SK-N-MC (cell line): Measurements from ENCODE around the gene EFCAB8.

Source experiments
- EZH2 ChIP-seq: fragments of 200-600 bp; sonication (generic); IDR thresholded peaks from one replicate; pipeline ENCODE4 v1.6.1; 2017; ENCODE audit warnings: antibody characterized with exemption
- FOXP2 ChIP-seq: optimal IDR thresholded peaks from 2 replicates; pipeline ENCODE3; 2011; ENCODE audit warnings: mild to moderate bottlenecking, moderate library complexity; ENCODE audit not compliant: insufficient read depth; ENCODE audit errors: extremely low read length, control extremely low read depth
- POLR2AphosphoS5 ChIP-seq: IDR thresholded peaks from 2 replicates; pipeline ENCODE4 v1.6.1; 2012; ENCODE audit warnings: mild to moderate bottlenecking, low read depth, low read length, borderline replicate concordance

- TF ChIP-seq POLR2AphosphoS5 (no peak), EZH2 (no peak), FOXP2 (no peak)
These were observed 113.7 kb downstream of the EFCAB8 start for GRCh38 chr20:32972181-32973076.
